Erythroblast (primary cell): ENCODE results near the gene PLP1.

Experiments used
- GATA1 ChIP-seq: IDR thresholded peaks from 2 replicates; pipeline ENCODE4 v1.6.1; 2011; ENCODE audit warnings: low read depth, mild to moderate bottlenecking, control low read depth, low read length, moderate library complexity
- POLR2A ChIP-seq: IDR thresholded peaks from 2 replicates; pipeline ENCODE4 v1.6.1; 2011; ENCODE audit warnings: mild to moderate bottlenecking, low read length

- TF ChIP-seq POLR2A, result no peak
- no peak for TF ChIP-seq GATA1
Measured at GRCh38 chrX:103780336-103781061, 3.9 kb downstream of the PLP1 start.
